Muscle of arm (tissue), 12 donors: ENCODE measurements around the gene LRP10. TPM values are rescaled to one million over a fixed set of nuclear protein-coding genes. Genes with fewer than 3 reads are reported as not detected.
"Not testable (repeated sequence)": the region's sequence is repeated elsewhere in the genome, so short reads cannot be mapped to it uniquely, and the experiment has no call there.

Source experiments
- DNase-seq: peaks from one replicate; pipeline ENCODE4 v3.0.0-alpha.2; 2013
- polyA plus RNA-seq, 12 donors: library from polyadenylated mRNA; unstranded; fragments of 120-200 nt; gene quantifications; one replicate each; pipeline ENCODE4 v1.2.1, GENCODE V29; 2013; ENCODE audit not compliant: insufficient read length in 12 of 12

The LRP10 gene
- polyA plus RNA-seq, 12 donors = 29.7 to 49.0 (median 37.2) TPM; not detected in 1

- DNase-seq = no peak
Observed at GRCh38 chr14:22854963-22855724, 16.4 kb upstream of the LRP10 start.

GRCh38 chr14:22856428-22856827 is 15.1 kb upstream of the LRP10 start:
- DNase-seq = no peak

GRCh38 chr14:22860377-22860776 is 11.2 kb upstream of the LRP10 start:
- not testable (repeated sequence) for DNase-seq

GRCh38 chr14:22861651-22862050 is 9.9 kb upstream of the LRP10 start:
- no peak for DNase-seq

GRCh38 chr14:22864979-22865378 is 6.6 kb upstream of the LRP10 start:
- no peak for DNase-seq

GRCh38 chr14:22865424-22866405 is 5.8 kb upstream of the LRP10 start:
- DNase-seq = no peak

GRCh38 chr14:22866874-22867273 is 4.7 kb upstream of the LRP10 start:
- DNase-seq = no peak

- DNase-seq = no peak
Observed at GRCh38 chr14:22870811-22871223, 723 bp upstream of the LRP10 start.

- peak; percentile 89 for DNase-seq
Observed at GRCh38 chr14:22872033-22872832, 693 bp downstream of the LRP10 start.

- no peak for DNase-seq
Observed at GRCh38 chr14:22872833-22873520, 1.4 kb downstream of the LRP10 start.

- DNase-seq = no peak
Observed at GRCh38 chr14:22875003-22875747, 3.6 kb downstream of the LRP10 start.

GRCh38 chr14:22875748-22876319 is 4.3 kb downstream of the LRP10 start:
- DNase-seq = no peak

- DNase-seq = no peak
Observed at GRCh38 chr14:22877000-22877501, 5.5 kb downstream of the LRP10 start.

GRCh38 chr14:22878271-22879246 is 7.0 kb downstream of the LRP10 start:
- DNase-seq = no peak

GRCh38 chr14:22882064-22882463 is 10.5 kb downstream of the LRP10 start:
- no peak for DNase-seq

GRCh38 chr14:22882529-22883172 is 11.1 kb downstream of the LRP10 start:
- DNase-seq = no peak

- no peak for DNase-seq
Observed at GRCh38 chr14:22883173-22883976, 11.8 kb downstream of the LRP10 start, which contains the start of gene REM2. Gene REM2 (plus strand): TSS chr14:22883222. CDS start chr14:22883288, 66 bp downstream.
